ENCODE results near the gene KLHL40.

Gene KLHL40

DNA sequence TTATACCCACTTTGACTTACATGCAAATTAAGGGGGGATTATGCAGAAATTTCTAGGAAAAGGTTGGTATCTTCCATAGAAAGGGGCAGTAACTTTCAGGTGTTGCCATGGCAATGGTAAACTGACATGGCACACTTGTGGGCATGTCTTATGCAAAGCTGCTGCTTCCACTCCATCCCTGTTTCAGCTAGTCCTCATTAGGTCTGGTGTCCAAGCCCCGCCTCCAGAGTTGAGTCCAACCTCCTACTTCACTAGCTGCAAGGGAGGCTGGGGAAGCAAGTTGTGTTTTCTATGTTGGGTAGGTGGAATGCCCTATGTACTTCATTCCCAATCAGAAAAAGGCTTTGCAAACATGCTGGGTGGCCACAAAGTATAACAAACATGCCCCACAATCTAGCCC, 14.7 kb upstream of the KLHL40 start:
- Histone ChIP-seq H2BK15ac (ENCODE audit: low read length) (no peak overlapping the region), H2BK5ac (ENCODE audit: low read length) (no peak overlapping the region), H2AK5ac (ENCODE audit: low read depth, low read length) (no peak overlapping the region), H3K4me2 (ENCODE audit: insufficient read depth, low read length, poor library complexity, severe bottlenecking) (no peak overlapping the region), H3K9me3 (replicated peaks in 1 of 2; ENCODE audit: control insufficient read depth in 2 of 2, insufficient read depth in 1 of 2, low read depth in 1 of 2, low read length in 2 of 2) (peaks cover 0 to 7% of the 10 kb centered on the region in 2 donors), H3K18ac (ENCODE audit: low read length) (no peak overlapping the region), H3K9ac (ENCODE audit: low read depth, low read length, poor library complexity) (no peak overlapping the region), H4K91ac (ENCODE audit: low read depth, low read length, poor library complexity) (no peak overlapping the region), H3K14ac (ENCODE audit: low read length) (no peak overlapping the region), H3K23ac (ENCODE audit: low read depth, low read length, poor library complexity) (no peak overlapping the region), H2BK12ac (ENCODE audit: low read length) (no peak overlapping the region), H3K4me1 (ENCODE audit: control insufficient read depth in 2 of 2, insufficient read depth in 1 of 2, low read depth in 1 of 2, low read length in 2 of 2) (peaks cover 0 to 9% of the 10 kb centered on the region in 2 donors), H3K4me3 (ENCODE audit: low read length in 2 of 2) (no peak overlapping the region), H4K8ac (ENCODE audit: low read depth, low read length) (no peak overlapping the region), H2BK120ac (ENCODE audit: low read depth, low read length) (no peak overlapping the region), H3K79me1 (ENCODE audit: low read depth, low read length) (no peaks in the 10 kb centered on the region), H3K27me3 (ENCODE audit: control insufficient read depth in 3 of 3, insufficient read depth in 3 of 3, low read depth in 1 of 3, low read length in 3 of 3) (peaks cover 0 to 5% (median 0%) of the 10 kb centered on the region in 3 experiments), H3K36me3 (replicated peaks in 1 of 2; ENCODE audit: control insufficient read depth in 2 of 2, insufficient read depth in 2 of 2, low read length in 2 of 2) (no peaks in the 10 kb centered on the region), H3K4ac (ENCODE audit: low read length) (no peak overlapping the region), H2AFZ (ENCODE audit: low read length) (no peak overlapping the region), H3K27ac (replicated peaks; ENCODE audit: low read length) (no peak overlapping the region)
- WGBS, 2 donors (ENCODE audit: extremely low coverage in 2 of 2, insufficient read length in 2 of 2, insufficient replicate concordance in 1 of 2): no CpG with 5 or more reads among the region's 1 CpG
- DNase-seq (ENCODE audit: low spot score): no peak

- no peak overlapping the region for H2BK5ac ChIP-seq (ENCODE audit: low read length)
- H3K79me1 ChIP-seq (ENCODE audit: low read depth, low read length): no peaks in the 10 kb centered on the region
- no peak overlapping the region for H3K14ac ChIP-seq (ENCODE audit: low read length)
- WGBS, 2 donors (ENCODE audit: extremely low coverage in 2 of 2, insufficient read length in 2 of 2, insufficient replicate concordance in 1 of 2): no CpG with 5 or more reads among the region's 1 CpG
- no peak overlapping the region for H2BK15ac ChIP-seq (ENCODE audit: low read length)
- no peaks in the 10 kb centered on the region for H3K36me3 ChIP-seq (replicated peaks in 1 of 2; ENCODE audit: control insufficient read depth in 2 of 2, insufficient read depth in 2 of 2, low read length in 2 of 2)
- no peak overlapping the region for H3K27ac ChIP-seq (replicated peaks; ENCODE audit: low read length)
- no peak overlapping the region for H3K4ac ChIP-seq (ENCODE audit: low read length)
- no peak overlapping the region for H2AK5ac ChIP-seq (ENCODE audit: low read depth, low read length)
- H3K4me1 ChIP-seq (ENCODE audit: control insufficient read depth in 2 of 2, insufficient read depth in 1 of 2, low read depth in 1 of 2, low read length in 2 of 2): peaks cover 0 to 5% of the 10 kb centered on the region in 2 donors
- H3K23ac ChIP-seq (ENCODE audit: low read depth, low read length, poor library complexity): no peak overlapping the region
- H3K9ac ChIP-seq (ENCODE audit: low read depth, low read length, poor library complexity): no peak overlapping the region
- no peak overlapping the region for H2BK120ac ChIP-seq (ENCODE audit: low read depth, low read length)
- no peak overlapping the region for H4K8ac ChIP-seq (ENCODE audit: low read depth, low read length)
- no peak overlapping the region for H3K18ac ChIP-seq (ENCODE audit: low read length)
- no peak overlapping the region for H2AFZ ChIP-seq (ENCODE audit: low read length)
- H3K4me2 ChIP-seq (ENCODE audit: insufficient read depth, low read length, poor library complexity, severe bottlenecking): no peak overlapping the region
- no peak overlapping the region for H3K4me3 ChIP-seq (ENCODE audit: low read length in 2 of 2)
- H4K91ac ChIP-seq (ENCODE audit: low read depth, low read length, poor library complexity): no peak overlapping the region
- no peak for DNase-seq (ENCODE audit: low spot score)
- H3K27me3 ChIP-seq (ENCODE audit: control insufficient read depth in 3 of 3, insufficient read depth in 3 of 3, low read depth in 1 of 3, low read length in 3 of 3): peaks cover 0 to 5% (median 0%) of the 10 kb centered on the region in 3 experiments
- peaks cover 4 to 9% of the 10 kb centered on the region in 2 donors for H3K9me3 ChIP-seq (replicated peaks in 1 of 2; ENCODE audit: control insufficient read depth in 2 of 2, insufficient read depth in 1 of 2, low read depth in 1 of 2, low read length in 2 of 2)
- H2BK12ac ChIP-seq (ENCODE audit: low read length): no peak overlapping the region
Measured at GRCh38 chr3:42672515-42672914, 12.8 kb upstream of the KLHL40 start.

- H2BK120ac ChIP-seq (ENCODE audit: low read depth, low read length): no peak overlapping the region
Measured at GRCh38 chr3:42673082-42673481, 12.3 kb upstream of the KLHL40 start.

DNA sequence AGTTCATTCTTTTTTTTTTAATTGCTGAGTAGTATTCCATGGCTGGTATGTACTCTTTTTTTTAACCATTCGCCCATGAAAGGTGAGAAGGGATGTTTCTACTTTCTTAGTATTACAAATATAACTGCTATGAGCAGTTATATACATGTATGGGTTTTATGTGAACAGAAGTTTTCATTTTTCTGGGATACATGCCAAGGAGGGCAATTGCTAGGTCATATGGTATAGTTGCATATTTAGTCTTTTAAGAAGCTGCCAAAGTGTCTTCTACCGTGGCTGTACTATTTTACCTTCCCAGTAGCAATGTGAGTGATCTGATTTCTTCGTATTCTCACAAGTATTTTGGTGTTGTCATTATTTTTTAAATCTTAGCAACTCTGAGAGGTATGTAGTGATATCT, 11.2 kb upstream of the KLHL40 start:
- Histone ChIP-seq H3K18ac (ENCODE audit: low read length) (no peak overlapping the region), H2BK12ac (ENCODE audit: low read length) (no peak overlapping the region), H2AK5ac (ENCODE audit: low read depth, low read length) (no peak overlapping the region), H3K14ac (ENCODE audit: low read length) (no peak overlapping the region), H2BK5ac (ENCODE audit: low read length) (no peak overlapping the region), H3K9me3 (replicated peaks in 1 of 2; ENCODE audit: control insufficient read depth in 2 of 2, insufficient read depth in 1 of 2, low read depth in 1 of 2, low read length in 2 of 2) (peaks cover 4 to 5% of the 10 kb centered on the region in 2 donors), H2BK120ac (ENCODE audit: low read depth, low read length) (no peak overlapping the region), H3K23ac (ENCODE audit: low read depth, low read length, poor library complexity) (no peak overlapping the region), H3K79me1 (ENCODE audit: low read depth, low read length) (no peaks in the 10 kb centered on the region), H2BK15ac (ENCODE audit: low read length) (no peak overlapping the region), H4K91ac (ENCODE audit: low read depth, low read length, poor library complexity) (no peak overlapping the region), H2AFZ (ENCODE audit: low read length) (no peak overlapping the region), H3K4ac (ENCODE audit: low read length) (no peak overlapping the region), H3K4me3 (ENCODE audit: low read length in 2 of 2) (no peak overlapping the region), H3K27me3 (ENCODE audit: control insufficient read depth in 3 of 3, insufficient read depth in 3 of 3, low read depth in 1 of 3, low read length in 3 of 3) (peaks cover 0 to 7% (median 0%) of the 10 kb centered on the region in 3 experiments), H3K4me2 (ENCODE audit: insufficient read depth, low read length, poor library complexity, severe bottlenecking) (no peak overlapping the region), H3K9ac (ENCODE audit: low read depth, low read length, poor library complexity) (no peak overlapping the region), H3K4me1 (ENCODE audit: control insufficient read depth in 2 of 2, insufficient read depth in 1 of 2, low read depth in 1 of 2, low read length in 2 of 2) (no peaks in the 10 kb centered on the region), H3K27ac (replicated peaks; ENCODE audit: low read length) (no peak overlapping the region), H4K8ac (ENCODE audit: low read depth, low read length) (no peak overlapping the region), H3K36me3 (replicated peaks in 1 of 2; ENCODE audit: control insufficient read depth in 2 of 2, insufficient read depth in 2 of 2, low read length in 2 of 2) (no peaks in the 10 kb centered on the region)
- no peak for DNase-seq (ENCODE audit: low spot score)
- WGBS, 2 donors (ENCODE audit: extremely low coverage in 2 of 2, insufficient read length in 2 of 2, insufficient replicate concordance in 1 of 2): no CpG with 5 or more reads among the region's 3 CpGs

More at GRCh38 chr3:42673082-42673481, 12.3 kb upstream of the KLHL40 start:
- H3K36me3 ChIP-seq (replicated peaks in 1 of 2; ENCODE audit: control insufficient read depth in 2 of 2, insufficient read depth in 2 of 2, low read length in 2 of 2): no peaks in the 10 kb centered on the region
- H3K18ac ChIP-seq (ENCODE audit: low read length): no peak overlapping the region
- no peak overlapping the region for H3K14ac ChIP-seq (ENCODE audit: low read length)
- no peak overlapping the region for H2AK5ac ChIP-seq (ENCODE audit: low read depth, low read length)
- H3K23ac ChIP-seq (ENCODE audit: low read depth, low read length, poor library complexity): peak overlapping the region; percentile 91
- H2BK5ac ChIP-seq (ENCODE audit: low read length): no peak overlapping the region
- no peak overlapping the region for H3K9ac ChIP-seq (ENCODE audit: low read depth, low read length, poor library complexity)
- no peak for DNase-seq (ENCODE audit: low spot score)
- no peak overlapping the region for H3K27ac ChIP-seq (replicated peaks; ENCODE audit: low read length)
- H2BK15ac ChIP-seq (ENCODE audit: low read length): no peak overlapping the region
- H3K4me3 ChIP-seq (ENCODE audit: low read length in 2 of 2): no peak overlapping the region
- H3K4me2 ChIP-seq (ENCODE audit: insufficient read depth, low read length, poor library complexity, severe bottlenecking): no peak overlapping the region
- H3K27me3 ChIP-seq (ENCODE audit: control insufficient read depth in 3 of 3, insufficient read depth in 3 of 3, low read depth in 1 of 3, low read length in 3 of 3): peaks cover 0 to 5% (median 0%) of the 10 kb centered on the region in 3 experiments
- no peak overlapping the region for H2AFZ ChIP-seq (ENCODE audit: low read length)
- H4K8ac ChIP-seq (ENCODE audit: low read depth, low read length): no peak overlapping the region
- no peak overlapping the region for H4K91ac ChIP-seq (ENCODE audit: low read depth, low read length, poor library complexity)
- peaks cover 0 to under 1% of the 10 kb centered on the region in 2 donors for H3K4me1 ChIP-seq (ENCODE audit: control insufficient read depth in 2 of 2, insufficient read depth in 1 of 2, low read depth in 1 of 2, low read length in 2 of 2)
- no peak overlapping the region for H2BK12ac ChIP-seq (ENCODE audit: low read length)
- no peaks in the 10 kb centered on the region for H3K79me1 ChIP-seq (ENCODE audit: low read depth, low read length)
- H3K4ac ChIP-seq (ENCODE audit: low read length): no peak overlapping the region
- peaks cover 4 to 9% of the 10 kb centered on the region in 2 donors for H3K9me3 ChIP-seq (replicated peaks in 1 of 2; ENCODE audit: control insufficient read depth in 2 of 2, insufficient read depth in 1 of 2, low read depth in 1 of 2, low read length in 2 of 2)

All from neuronal stem cell (in vitro differentiated cells).